Pancreas (tissue), 10 donors: ENCODE results near the gene OBSCN. TPM values are rescaled to one million over a fixed set of nuclear protein-coding genes. Genes with fewer than 3 reads are reported as not detected.

Source experiments
- ATAC-seq, 4 donors: fragments of 200-7000 bp; cut with Tn5 transposase; one replicate each; pipeline versions ENCODE4 v1.8.0 to v1.9.1; 2020; ENCODE audit warnings: mild to moderate bottlenecking in 4 of 4, moderate library complexity in 4 of 4
- DNase-seq, 6 donors: peaks; one replicate each; pipeline ENCODE4 v3.0.0-alpha.2; 2020
- FAIRE-seq: peaks from 2 replicates; lab custom pipeline; 2012; peaks lifted over from hg19 to GRCh38; lab: Jason Lieb, UNC
- H3K27ac ChIP-seq, 4 donors: fragments of 200-600 bp; sonication (generic); 1 replicate in 3 of 4; 2 replicates in 1 of 4; pipeline versions ENCODE4 v1.5.0 to v1.8.0; 2020
- H3K27me3 ChIP-seq, 4 donors: fragments of 200-600 bp; one replicate each; pipeline ENCODE4 v1.8.0; 2021
- H3K36me3 ChIP-seq, 3 donors: fragments of 200-600 bp; sonication (generic) in 1 of 3; one replicate each; pipeline versions ENCODE4 v1.5.0 to v1.8.0; 2020 to 2021
- H3K4me1 ChIP-seq, 3 donors: fragments of 200-600 bp; one replicate each; pipeline ENCODE4 v1.8.0; 2021
- H3K4me3 ChIP-seq, 4 donors: fragments of 200-600 bp; sonication (generic) in 2 of 4; one replicate each; pipeline versions ENCODE4 v1.5.0 to v1.8.0; 2020 to 2021
- H3K9me3 ChIP-seq, 4 donors: fragments of 200-600 bp; one replicate each; pipeline ENCODE4 v1.8.0; 2021
- CTCF ChIP-seq, 4 donors: fragments of 200-600 bp; sonication (generic) in 3 of 4; IDR thresholded peaks; one replicate each; pipeline versions ENCODE4 v1.5.0 to v1.8.0; 2021; ENCODE audit warnings: antibody characterized with exemption in 4 of 4
- WGBS, 2 donors: extraction: QIAGEN DNeasy Blood & Tissue Kit; methylation state at CpG; one replicate each; pipeline ENCODE4 v1.1.7; 2013; 5-methylcytosine and 5-hydroxymethylcytosine counted together
- intact Hi-C, 3 donors: fragments of 100-400 bp; cut with DNase I; formaldehyde crosslinking; loops; one replicate each; pipeline versions ENCODE4 v1.11.1 to v1.14.2; 2022
- polyA plus RNA-seq, 2 donors: library from polyadenylated mRNA; stranded (reverse); fragments of 200-250 nt; gene quantifications; one replicate each; pipeline ENCODE4 v1.2.3, GENCODE V29; 2013
- total RNA-seq, 6 donors: library from RNA; stranded (reverse); fragmentation: NEBNext Ultra II Directional in 4 of 6; extraction: Animal tissue kit (Norgen Biotek cat#: 25700) in 4 of 6; gene quantifications; one replicate each; pipeline versions ENCODE4 v1.2.1 to v1.2.4, GENCODE V29; 2021 to 2023
- donor health status: healthy with polysubstance abuse.
- donor health status: DM: no; HTN: no; CAD: no; lungs with moderate emphysema.
- donor health status: DM: no; HTN: no; CAD: no.
- donor health status: control.
- donor health status: control.
- donor health status: Bipolar disorder and iron deficiency.
- donor health status: DM: yes; HTN: yes; CAD: no.
- donor health status: DM: no; HTN: no; CAD: no.
- donor health status: DM: no; HTN: no; CAD: no.
- donor health status: DM: yes; HTN: yes; CAD: no.

Gene OBSCN
- total and polyA plus RNA-seq, 8 donors: 7.9 to 61.4 (median 11.3) TPM

- FAIRE-seq (no peak), DNase-seq (peak in 2 of 6 donors; percentile 54 to 65), ATAC-seq (no peak)
- intact Hi-C loops: no loop called here
- no peak for TF ChIP-seq CTCF (IDR thresholded peaks at IDR 0.05)
- H3K36me3 ChIP-seq: no peaks in the 10 kb centered on the region
- H3K27ac ChIP-seq: no peak overlapping the region
- H3K4me3 ChIP-seq: no peak overlapping the region
- no peaks in the 10 kb centered on the region for H3K9me3 ChIP-seq
- WGBS, 2 donors: 92 to 95% methylated on average over 19 to 21 of the region's 21 CpGs
- H3K4me1 ChIP-seq: no peaks in the 10 kb centered on the region
- no peaks in the 10 kb centered on the region for H3K27me3 ChIP-seq
These were observed 70.6 kb downstream of the OBSCN start for GRCh38 chr1:228278432-228278941.

GRCh38 chr1:228279011-228279721 is 71.3 kb downstream of the OBSCN start:
- Histone ChIP-seq H3K4me1 (no peaks in the 10 kb centered on the region), H3K9me3 (no peaks in the 10 kb centered on the region), H3K27me3 (no peaks in the 10 kb centered on the region), H3K4me3 (no peak overlapping the region), H3K36me3 (no peaks in the 10 kb centered on the region), H3K27ac (no peak overlapping the region)
- FAIRE-seq: no peak
- ATAC-seq: no peak
- DNase-seq: peak in 3 of 6 donors; percentile 15 to 66 (median 51)
- WGBS, 2 donors: 91 to 96% methylated on average over 27 of the region's 27 CpGs
- intact Hi-C loops: no loop called here
- TF ChIP-seq CTCF (IDR thresholded peaks at IDR 0.05): no peak

GRCh38 chr1:228279722-228280105 is 71.9 kb downstream of the OBSCN start:
- 92 to 96% methylated on average over 12 of the region's 12 CpGs for WGBS, 2 donors
- no peaks in the 10 kb centered on the region for H3K36me3 ChIP-seq
- FAIRE-seq: no peak
- H3K4me1 ChIP-seq: no peaks in the 10 kb centered on the region
- intact Hi-C loops: no loop called here
- peak in 2 of 6 donors; percentile 40 to 44 for DNase-seq
- no peak overlapping the region for H3K4me3 ChIP-seq
- no peaks in the 10 kb centered on the region for H3K27me3 ChIP-seq
- TF ChIP-seq CTCF (IDR thresholded peaks at IDR 0.05): no peak
- H3K9me3 ChIP-seq: no peaks in the 10 kb centered on the region
- no peak for ATAC-seq
- no peak overlapping the region for H3K27ac ChIP-seq

GRCh38 chr1:228280106-228280901 is 72.5 kb downstream of the OBSCN start:
- intact Hi-C loops: no loop called here
- Histone ChIP-seq H3K27ac (no peak overlapping the region), H3K27me3 (no peaks in the 10 kb centered on the region), H3K4me1 (no peaks in the 10 kb centered on the region), H3K4me3 (no peak overlapping the region), H3K9me3 (no peaks in the 10 kb centered on the region), H3K36me3 (no peaks in the 10 kb centered on the region)
- DNase-seq (peak in 3 of 6 donors; percentile 8 to 52 (median 43)), ATAC-seq (no peak), FAIRE-seq (no peak)
- TF ChIP-seq CTCF (IDR thresholded peaks at IDR 0.05): no peak
- 94 to 96% methylated on average over 48 of the region's 48 CpGs for WGBS, 2 donors
